Activated T-helper 1 cell treated with Interleukin-2 at 50 U/mL for 16 hours (primary cell): Measurements from ENCODE around the gene HTR1D.
"Not testable (repeated sequence)": the region's sequence is repeated elsewhere in the genome, so short reads cannot be mapped to it uniquely, and the experiment has no call there.

Experiments
- DNase-seq: peaks from one replicate; pipeline ENCODE4 v3.0.0-alpha.2; 2020; ENCODE audit warnings: low read depth

Gene HTR1D, protein sequence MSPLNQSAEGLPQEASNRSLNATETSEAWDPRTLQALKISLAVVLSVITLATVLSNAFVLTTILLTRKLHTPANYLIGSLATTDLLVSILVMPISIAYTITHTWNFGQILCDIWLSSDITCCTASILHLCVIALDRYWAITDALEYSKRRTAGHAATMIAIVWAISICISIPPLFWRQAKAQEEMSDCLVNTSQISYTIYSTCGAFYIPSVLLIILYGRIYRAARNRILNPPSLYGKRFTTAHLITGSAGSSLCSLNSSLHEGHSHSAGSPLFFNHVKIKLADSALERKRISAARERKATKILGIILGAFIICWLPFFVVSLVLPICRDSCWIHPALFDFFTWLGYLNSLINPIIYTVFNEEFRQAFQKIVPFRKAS

DNA sequence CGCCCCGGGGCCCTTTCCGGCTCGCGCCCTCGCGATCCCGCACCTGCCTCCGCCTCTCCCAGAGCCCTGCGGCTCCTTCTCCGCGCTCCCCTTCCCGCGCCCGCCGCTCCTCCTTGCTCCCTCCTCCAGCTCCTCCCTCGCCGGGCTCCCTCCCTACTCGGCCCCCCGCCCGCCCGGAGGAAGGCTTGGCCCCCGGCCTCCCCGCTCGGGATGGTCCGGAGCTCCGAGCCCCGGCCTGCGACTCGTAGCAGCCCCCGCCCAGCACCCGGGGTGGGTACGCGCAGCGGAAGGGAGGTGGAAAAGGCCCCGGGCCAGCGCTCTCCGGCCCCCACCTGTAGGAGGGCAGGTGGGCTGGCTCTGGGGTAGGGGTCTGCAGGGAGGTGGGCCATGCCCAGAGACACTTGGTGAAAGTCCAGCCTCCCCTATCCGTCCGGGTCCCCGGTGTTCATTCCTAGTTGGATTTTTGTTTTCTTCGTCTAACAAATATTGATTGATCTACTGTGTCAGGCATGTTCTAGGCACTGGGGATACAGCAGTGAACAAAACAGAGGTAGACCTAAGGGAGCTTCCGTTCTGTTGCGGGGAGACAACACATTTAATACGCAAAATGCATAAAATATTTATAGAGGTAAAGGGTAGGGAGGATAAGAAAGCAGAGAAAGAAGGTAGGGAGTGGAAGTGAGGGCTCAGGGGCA lies at the start of gene HTR1D:
Gene HTR1D, minus strand, starts transcription at position 82 of the 695 bp plus-strand sequence. CDS start 23,283 bp downstream, outside the sequence.
- DNase-seq: no peak

DNA sequence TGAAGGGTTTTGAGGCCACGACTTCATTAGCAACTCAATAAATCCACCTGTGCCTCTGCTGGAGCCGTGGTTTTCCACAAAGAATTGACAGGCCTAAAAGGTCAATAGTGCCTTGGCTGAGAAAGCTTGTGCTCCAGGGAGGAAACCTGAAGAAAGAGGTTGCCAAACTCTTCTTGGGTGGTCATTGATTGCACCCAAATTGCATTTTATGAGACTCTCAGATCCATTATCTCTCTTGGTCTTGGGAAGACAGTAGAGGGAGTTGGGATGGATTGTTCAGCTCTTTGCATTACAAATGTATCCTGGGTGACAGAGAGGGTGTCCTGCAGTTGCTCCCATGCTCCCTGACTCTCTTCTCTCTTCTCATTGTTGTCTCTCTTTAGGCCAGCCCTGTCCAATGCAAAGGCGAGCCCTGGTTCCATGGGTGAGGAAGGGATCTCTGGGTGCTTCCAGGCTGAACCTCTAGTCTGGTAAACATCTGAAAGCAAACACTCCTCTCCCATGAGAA lies 46.1 kb upstream of the HTR1D start:
- no peak for DNase-seq

GRCh38 chr1:23258082-23258481 lies 40.8 kb upstream of the HTR1D start:
- DNase-seq: not testable (repeated sequence)

DNA sequence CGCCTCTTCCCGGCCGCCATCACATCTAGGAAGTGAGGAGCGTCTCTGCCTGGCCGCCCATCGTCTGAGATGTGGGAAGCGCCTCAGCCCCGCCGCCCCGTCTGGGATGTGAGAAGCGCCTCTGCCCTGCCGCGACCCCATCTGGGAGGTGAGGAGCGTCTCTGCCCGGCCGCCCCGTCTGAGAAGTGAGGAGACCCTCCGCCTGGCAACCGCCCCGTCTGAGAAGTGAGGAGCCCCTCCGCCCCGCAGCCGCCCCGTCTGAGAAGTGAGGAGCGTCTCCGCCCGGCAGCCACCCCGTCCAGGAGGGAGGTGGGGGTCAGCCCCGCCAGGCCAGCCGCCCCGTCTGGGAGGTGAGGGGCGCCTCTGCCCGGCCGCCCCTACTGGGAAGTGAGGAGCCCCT lies 40.1 kb upstream of the HTR1D start:
- DNase-seq: not testable (repeated sequence)

DNA sequence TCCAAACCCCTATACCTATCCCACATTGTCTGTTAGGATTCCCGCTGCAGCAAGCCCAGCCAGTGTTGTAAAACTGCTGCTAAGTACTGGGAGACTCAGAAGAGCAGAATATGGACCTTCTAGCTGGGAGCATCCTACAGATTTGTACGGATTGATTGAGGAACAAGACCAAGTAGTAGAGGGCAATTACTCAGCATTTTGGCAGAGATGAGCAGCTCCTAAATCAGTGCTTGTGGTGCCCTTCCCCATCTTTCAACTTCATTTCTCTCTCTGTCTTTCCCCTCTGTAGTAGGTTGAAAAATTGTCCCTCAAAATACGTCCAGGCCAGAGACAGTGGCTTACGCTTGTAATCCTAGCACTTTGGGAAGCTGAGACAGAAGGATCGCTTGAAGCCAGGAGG lies 37.3 kb upstream of the HTR1D start:
- no peak for DNase-seq

- no peak for DNase-seq
Measured at GRCh38 chr1:23251812-23252211, 34.5 kb upstream of the HTR1D start.

DNA sequence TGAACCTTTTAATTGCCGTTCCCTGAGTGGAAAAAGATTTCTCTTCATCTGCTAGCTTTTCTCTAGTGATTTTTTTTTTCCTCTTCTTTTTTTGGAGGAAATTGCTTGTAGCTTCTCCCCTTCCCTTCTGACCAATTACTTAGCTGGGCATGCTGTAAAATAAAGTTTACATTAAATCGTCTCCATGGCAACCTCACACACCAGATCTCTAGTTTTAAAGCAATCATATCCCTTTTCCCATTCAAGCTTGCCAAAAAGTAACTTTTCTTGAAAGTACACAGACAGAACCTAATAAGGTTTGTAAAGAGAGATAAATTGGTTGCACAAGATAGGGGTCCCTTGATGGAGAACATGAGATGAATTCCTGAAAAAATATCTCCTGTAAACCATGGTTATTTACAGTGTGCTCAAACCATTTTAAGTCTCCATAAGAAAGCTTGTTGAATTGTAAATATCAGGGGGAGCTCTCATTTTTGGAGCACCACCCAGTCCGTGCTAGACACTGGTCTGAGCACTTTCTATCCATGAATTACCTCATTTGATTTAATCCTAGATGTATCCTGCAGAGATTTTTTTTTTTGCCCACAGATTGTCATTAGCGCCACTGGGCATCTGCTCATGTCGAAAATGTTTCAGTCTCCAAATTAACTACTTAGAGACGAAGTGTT lies 32.6 kb upstream of the HTR1D start:
- DNase-seq: no peak

GRCh38 chr1:23247276-23247675 lies 30.0 kb upstream of the HTR1D start:
- no peak for DNase-seq

GRCh38 chr1:23246274-23246673 lies 29.0 kb upstream of the HTR1D start:
- no peak for DNase-seq

GRCh38 chr1:23244256-23244761 lies 27.0 kb upstream of the HTR1D start:
- no peak for DNase-seq

DNA sequence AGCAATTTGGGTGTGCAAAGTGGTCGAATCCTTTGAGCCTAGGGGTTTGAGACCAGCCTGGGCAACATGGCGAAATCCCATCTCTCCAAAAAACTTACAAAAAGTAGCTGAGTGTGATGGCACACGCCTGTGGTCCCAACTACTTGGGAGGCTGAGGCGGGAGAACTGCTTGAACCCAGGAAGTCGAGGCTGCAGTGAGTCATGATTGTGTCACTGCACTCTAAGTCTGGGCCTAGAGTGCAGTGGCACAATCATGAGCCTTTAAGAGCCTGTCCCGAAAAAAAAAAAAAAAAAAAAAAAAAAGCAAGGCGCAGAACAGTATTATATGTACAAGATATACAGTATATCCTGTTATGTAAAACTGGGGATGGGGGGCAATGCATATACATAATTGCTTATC lies 25.1 kb upstream of the HTR1D start:
- no peak for DNase-seq

- DNase-seq: no peak
Measured at GRCh38 chr1:23239638-23240295, 22.5 kb upstream of the HTR1D start.

DNA sequence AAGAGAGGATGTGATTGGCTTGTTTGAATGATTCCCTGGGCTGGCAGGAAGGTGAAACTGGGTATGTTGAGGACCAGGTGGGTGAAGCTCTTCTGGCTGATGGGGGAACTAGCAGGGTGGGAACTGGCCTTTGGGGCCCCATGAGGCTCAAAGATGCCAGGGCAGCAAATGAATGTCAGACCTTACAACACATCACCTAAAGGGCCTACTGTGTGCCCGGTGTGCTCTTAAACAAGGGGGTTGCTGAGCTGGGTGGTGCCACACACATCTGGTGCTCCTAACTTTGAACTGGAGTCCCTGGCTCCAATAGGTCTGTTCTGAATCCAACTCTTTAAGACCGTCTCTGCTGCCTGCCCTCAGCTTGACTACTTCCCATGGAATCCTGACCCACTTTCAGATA lies 21.3 kb upstream of the HTR1D start:
- DNase-seq: no peak

- DNase-seq: no peak
Measured at GRCh38 chr1:23237508-23237907, 20.2 kb upstream of the HTR1D start.

- no peak for DNase-seq
Measured at GRCh38 chr1:23227806-23228205, 10.5 kb upstream of the HTR1D start.

- DNase-seq: no peak
Measured at GRCh38 chr1:23224739-23225648, 7.7 kb upstream of the HTR1D start.

DNA sequence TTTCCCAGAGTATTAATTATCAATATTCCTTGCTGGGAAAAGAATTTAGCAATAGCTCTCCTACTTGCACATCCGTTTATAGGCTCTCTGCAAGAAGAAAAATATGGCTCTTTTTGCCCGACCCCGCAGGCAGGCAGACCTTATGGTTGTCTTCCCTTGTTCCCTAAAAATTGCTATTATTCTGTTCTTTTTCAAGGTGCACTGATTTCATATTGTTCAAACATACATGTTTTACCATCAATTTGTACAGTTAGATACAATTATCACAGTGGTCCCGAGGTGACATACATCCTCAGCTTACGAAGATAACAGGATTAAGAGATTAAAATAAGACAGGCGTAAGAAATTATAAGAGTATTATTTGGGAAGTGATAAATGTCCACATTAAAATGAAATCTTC lies 6.7 kb upstream of the HTR1D start:
- DNase-seq: not testable (repeated sequence)

DNA sequence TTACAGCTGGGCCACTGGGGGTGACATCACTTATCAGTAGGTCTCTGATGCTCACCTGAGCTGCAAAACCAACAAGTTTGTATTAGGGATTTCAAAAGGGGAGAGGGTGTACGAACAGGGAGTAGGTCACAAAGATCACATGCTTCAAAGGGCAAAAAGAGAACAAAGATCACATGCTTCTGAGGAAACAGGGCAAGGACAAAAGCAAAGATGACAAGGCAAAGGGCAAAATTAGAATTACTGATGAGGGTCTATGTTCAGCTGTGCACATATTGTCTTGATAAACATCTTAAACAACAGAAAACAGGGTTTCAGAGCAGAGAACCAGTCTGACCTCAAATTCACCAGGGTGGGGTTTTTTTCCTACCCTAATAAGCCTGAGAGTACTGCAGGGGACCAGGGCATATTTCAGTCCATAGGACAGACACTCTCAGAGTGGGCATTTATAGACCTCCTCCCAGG lies 6.2 kb upstream of the HTR1D start:
- DNase-seq: not testable (repeated sequence)

DNA sequence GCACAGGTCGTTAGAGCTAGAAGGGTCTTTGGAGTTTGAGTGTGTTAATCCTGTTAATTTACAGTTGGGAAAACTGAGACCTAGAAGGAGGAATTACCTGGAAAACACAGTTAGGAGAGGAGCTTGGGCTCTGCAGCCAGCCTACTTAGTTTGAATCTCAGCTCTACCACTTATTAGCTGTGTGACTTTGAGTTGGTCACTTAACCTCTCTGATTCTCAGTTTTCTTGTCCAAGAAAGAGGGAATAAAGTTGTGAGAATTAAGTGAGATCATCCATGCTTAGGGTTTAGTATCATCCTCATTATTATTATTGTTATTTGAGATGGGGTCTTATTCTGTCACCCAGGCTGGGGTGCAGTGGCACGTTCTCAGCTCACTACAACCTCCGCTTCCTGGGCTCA lies 5.4 kb upstream of the HTR1D start:
- DNase-seq: no peak

- DNase-seq: no peak
Measured at GRCh38 chr1:23222331-23222730, 5.0 kb upstream of the HTR1D start.

DNA sequence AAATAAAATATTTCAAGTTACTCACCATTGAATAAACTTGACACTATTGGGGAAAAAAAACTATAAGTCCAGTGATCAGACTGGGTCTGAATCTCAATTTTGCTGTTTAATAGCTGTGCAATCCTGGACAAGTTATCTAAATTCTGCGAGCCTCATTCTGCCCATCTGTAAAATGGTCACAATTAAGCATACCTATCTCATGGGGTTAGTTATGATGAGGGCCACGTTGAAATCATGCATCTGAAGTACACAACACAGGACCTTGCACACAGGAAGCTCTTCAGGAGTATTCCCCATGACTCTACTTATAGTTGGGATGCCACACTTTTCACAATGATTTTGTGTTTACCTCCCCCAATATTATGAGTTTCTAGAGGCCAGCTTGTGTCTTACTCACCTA lies 3.8 kb upstream of the HTR1D start:
- DNase-seq: no peak
